Naive thymus-derived CD4-positive, alpha-beta T cell (primary cell): ENCODE measurements around the gene TAB2. TPM values are rescaled to one million over a fixed set of nuclear protein-coding genes. Genes with fewer than 3 reads are reported as not detected.

Experiments
- ATAC-seq: fragments of 150-1000 bp; cut with Tn5 transposase; 2 replicates; pipeline ENCODE4 v1.10.0; 2021; ENCODE audit warnings: mild to moderate bottlenecking, moderate library complexity
- CTCF ChIA-PET: fragments of 350-600 bp; sonication (Branson Sonifier 250); formaldehyde crosslinking; loops from one replicate; lab custom pipeline; 2021; ENCODE audit warnings: antibody characterized with exemption; lab: Charles Lee
- POLR2A ChIA-PET: fragments of 350-600 bp; sonication (Branson Sonifier 250); formaldehyde crosslinking; loops from one replicate; lab custom pipeline; 2021; ENCODE audit warnings: antibody characterized with exemption, inconsistent platforms; lab: Charles Lee
- DNase-seq, 9 donors: peaks; one replicate each; pipeline versions ENCODE4 v3.0.0 to v3.0.0-alpha.2; 2020 to 2022; ENCODE audit warnings: mixed read lengths in 1 of 9
- H3K27ac ChIP-seq: one replicate; pipeline ENCODE4 v1.7.0; 2013; ENCODE audit warnings: mild to moderate bottlenecking, low read depth, low read length, moderate library complexity
- H3K27me3 ChIP-seq, 2 donors: one replicate each; pipeline ENCODE4 v1.7.0; 2013; ENCODE audit warnings: low read length in 2 of 2, mild to moderate bottlenecking in 2 of 2, moderate library complexity in 2 of 2; ENCODE audit not compliant: control insufficient read depth in 2 of 2, insufficient read depth in 2 of 2
- H3K36me3 ChIP-seq, 3 experiments: 1 replicate in 2 of 3; 2 replicates in 1 of 3; pipeline ENCODE4 v1.7.0; 2013; ENCODE audit warnings: low read length in 3 of 3, mild to moderate bottlenecking in 3 of 3, moderate library complexity in 1 of 3; ENCODE audit not compliant: insufficient read depth in 3 of 3, control insufficient read depth in 2 of 3
- H3K4me1 ChIP-seq, 2 donors: one replicate each; pipeline ENCODE4 v1.7.0; 2013; ENCODE audit warnings: low read length in 2 of 2, mild to moderate bottlenecking in 2 of 2, moderate library complexity in 1 of 2; ENCODE audit not compliant: control insufficient read depth in 2 of 2, insufficient read depth in 2 of 2
- H3K4me3 ChIP-seq: 2 replicates; pipeline ENCODE4 v1.7.0; 2013; ENCODE audit warnings: mild to moderate bottlenecking, low read length
- H3K9me3 ChIP-seq, 3 experiments: 1 replicate in 2 of 3; 2 replicates in 1 of 3; pipeline ENCODE4 v1.7.0; 2013; ENCODE audit warnings: low read length in 3 of 3; ENCODE audit not compliant: control insufficient read depth in 2 of 3
- H3K27ac Mint-ChIP-seq, 9 donors: one replicate each; pipeline ENCODE4 v1.8.0; 2020 to 2022; ENCODE audit warnings: mixed read lengths in 9 of 9, mild to moderate bottlenecking in 8 of 9, moderate library complexity in 5 of 9, inconsistent platforms in 2 of 9
- H3K27me3 Mint-ChIP-seq, 5 donors: one replicate each; pipeline ENCODE4 v1.8.0; 2021 to 2022; ENCODE audit warnings: mixed read lengths in 5 of 5, mild to moderate bottlenecking in 1 of 5
- H3K36me3 Mint-ChIP-seq, 5 donors: one replicate each; pipeline ENCODE4 v1.8.0; 2020 to 2022; ENCODE audit warnings: mixed read lengths in 5 of 5, mild to moderate bottlenecking in 3 of 5, inconsistent platforms in 1 of 5
- H3K4me1 Mint-ChIP-seq, 7 donors: one replicate each; pipeline ENCODE4 v1.8.0; 2020 to 2022; ENCODE audit warnings: mixed read lengths in 7 of 7, mild to moderate bottlenecking in 3 of 7, inconsistent platforms in 1 of 7
- H3K4me3 Mint-ChIP-seq, 10 donors: one replicate each; pipeline ENCODE4 v1.8.0; 2020 to 2022; ENCODE audit warnings: mild to moderate bottlenecking in 10 of 10, mixed read lengths in 10 of 10, moderate library complexity in 6 of 10, inconsistent platforms in 2 of 10
- H3K9me3 Mint-ChIP-seq, 11 donors: one replicate each; pipeline ENCODE4 v1.8.0; 2020 to 2022; ENCODE audit warnings: mixed read lengths in 11 of 11, mild to moderate bottlenecking in 4 of 11, inconsistent platforms in 1 of 11, moderate library complexity in 1 of 11
- intact Hi-C, 2 donors: fragments of 100-400 bp; cut with micrococcal nuclease; formaldehyde crosslinking; loops; one replicate each; pipeline ENCODE4 v1.15.1; 2023
- polyA plus RNA-seq, 2 donors: library from polyadenylated mRNA; unstranded; fragments of 300-500 nt; fragmentation: Illumina TruSeq; gene quantifications; one replicate each; pipeline ENCODE4 v1.2.3, GENCODE V29; 2021
- total RNA-seq, 6 experiments: library from RNA in 5 of 6; stranded (reverse) in 5 of 6; gene quantifications; 1 replicate in 5 of 6; 2 replicates in 1 of 6; pipeline ENCODE4 v1.2.3 and lab custom pipeline; 2021 to 2026

The TAB2 gene
- total and polyA plus RNA-seq, 7 experiments from 2014 or later, result 15.7 to 234 (median 106) TPM

DNA sequence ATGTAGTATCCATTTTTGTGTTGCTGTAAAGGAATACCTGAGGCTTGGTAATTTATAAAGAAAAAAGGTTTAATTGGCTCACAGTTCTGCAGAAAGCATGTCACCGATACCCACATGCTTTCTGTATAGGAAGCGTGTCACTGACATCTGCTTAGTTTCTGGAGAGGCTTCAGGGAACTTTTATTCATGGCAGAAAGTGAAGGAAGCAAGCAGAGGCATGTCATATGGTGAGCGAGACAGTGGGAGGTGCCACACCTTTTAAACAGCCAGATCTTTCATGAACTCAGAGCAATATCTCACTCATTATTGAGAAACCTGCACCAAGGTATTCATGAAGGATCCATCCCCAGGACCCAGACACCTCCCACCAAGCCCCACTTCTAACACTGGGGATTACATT lies 86.0 kb downstream of the TAB2 start:
- intact Hi-C loops, result no loop called here
- Mint-ChIP-seq H3K36me3 (peaks cover 8 to 57% (median 49%) of the 10 kb centered on the region in 5 donors), H3K9me3 (peaks cover 0 to 2% (median 0%) of the 10 kb centered on the region in 11 donors), H3K4me3 (no peak overlapping the region), H3K27ac (peak overlapping the region in 5 of 9 donors; percentile 9 to 79 (median 50)), H3K27me3 (no peaks in the 10 kb centered on the region), H3K4me1 (peaks cover 0 to 46% (median 5%) of the 10 kb centered on the region in 7 donors)
- Histone ChIP-seq H3K4me1 (no peaks in the 10 kb centered on the region), H3K4me3 (no peak overlapping the region), H3K27ac (no peak overlapping the region), H3K36me3 (peaks cover 9 to 27% (median 23%) of the 10 kb centered on the region in 3 experiments), H3K9me3 (no peaks in the 10 kb centered on the region), H3K27me3 (no peaks in the 10 kb centered on the region)
- CTCF ChIA-PET, result no interaction called here
- no peak for ATAC-seq
- POLR2A ChIA-PET, result no interaction called here
- DNase-seq, result no peak

DNA sequence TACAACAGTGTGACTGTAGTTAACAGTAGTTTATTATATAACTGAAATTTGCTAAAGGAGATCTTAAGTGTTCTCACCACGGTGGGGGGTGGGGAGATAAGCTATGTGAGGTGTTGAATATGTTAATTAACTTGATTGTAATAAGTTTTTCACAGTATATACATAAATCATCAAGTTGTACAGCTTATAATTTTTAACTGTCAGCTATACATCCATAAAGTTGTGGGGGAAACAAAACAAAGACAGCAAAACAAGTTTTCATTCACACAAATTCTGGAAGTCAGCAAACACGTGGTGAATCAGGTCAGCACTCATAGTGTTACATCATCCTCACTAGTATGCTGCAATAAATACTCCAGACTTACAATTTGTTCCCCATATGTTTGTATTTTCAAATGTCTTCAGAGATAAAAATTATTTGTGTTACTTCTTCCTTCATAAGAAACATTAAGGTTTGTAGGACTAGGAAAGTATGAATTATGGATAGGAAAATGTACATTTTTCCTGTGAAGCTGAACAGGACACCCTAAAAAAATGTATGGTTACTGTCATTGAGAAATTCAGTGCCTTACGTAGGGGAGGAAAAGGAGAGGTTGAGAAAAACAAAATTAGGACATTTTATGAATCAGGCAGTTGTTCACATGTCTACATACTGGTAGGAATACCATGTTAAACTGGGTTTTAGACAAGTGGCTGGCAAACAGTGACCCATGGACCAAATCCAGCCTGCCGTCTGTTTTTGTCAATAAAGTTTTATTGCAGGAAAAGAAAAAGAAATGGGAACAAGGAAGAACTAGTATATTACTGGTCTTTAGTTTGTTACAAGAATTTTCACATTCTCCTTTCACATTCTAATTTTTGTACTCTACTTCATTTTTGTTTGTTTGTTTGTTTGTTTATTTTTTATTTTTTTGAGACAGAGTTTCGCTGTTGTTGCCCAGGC lies 88.6 kb downstream of the TAB2 start:
- Mint-ChIP-seq H3K36me3 (peaks cover 0 to 59% (median 40%) of the 10 kb centered on the region in 5 donors), H3K4me1 (peaks cover 0 to 51% (median 9%) of the 10 kb centered on the region in 7 donors), H3K27ac (peak overlapping the region in 7 of 9 donors; percentile 41 to 79 (median 48)), H3K27me3 (no peaks in the 10 kb centered on the region), H3K4me3 (no peak overlapping the region), H3K9me3 (peaks cover 0 to 2% (median 0%) of the 10 kb centered on the region in 11 donors)
- ATAC-seq (peak; percentile 49), DNase-seq (no peak)
- CTCF ChIA-PET, result no interaction called here
- intact Hi-C loops, result loop anchor here (2.0 to 5.0 kb wide), 2 partner anchors 13 to 69 kb away; no protein-coding TSS in a partner anchor
- H3K4me3 ChIP-seq, result no peak overlapping the region
- H3K4me1 ChIP-seq, result no peaks in the 10 kb centered on the region
- no peaks in the 10 kb centered on the region for H3K9me3 ChIP-seq
- POLR2A ChIA-PET, result interaction anchor here (0.6 kb wide), 2 partner anchors 12 to 45 kb away, joined by 3 read pairs; no protein-coding TSS in a partner anchor
- H3K27ac ChIP-seq, result no peak overlapping the region
- H3K36me3 ChIP-seq, result peaks cover 3 to 20% (median 12%) of the 10 kb centered on the region in 3 experiments
- no peaks in the 10 kb centered on the region for H3K27me3 ChIP-seq

DNA sequence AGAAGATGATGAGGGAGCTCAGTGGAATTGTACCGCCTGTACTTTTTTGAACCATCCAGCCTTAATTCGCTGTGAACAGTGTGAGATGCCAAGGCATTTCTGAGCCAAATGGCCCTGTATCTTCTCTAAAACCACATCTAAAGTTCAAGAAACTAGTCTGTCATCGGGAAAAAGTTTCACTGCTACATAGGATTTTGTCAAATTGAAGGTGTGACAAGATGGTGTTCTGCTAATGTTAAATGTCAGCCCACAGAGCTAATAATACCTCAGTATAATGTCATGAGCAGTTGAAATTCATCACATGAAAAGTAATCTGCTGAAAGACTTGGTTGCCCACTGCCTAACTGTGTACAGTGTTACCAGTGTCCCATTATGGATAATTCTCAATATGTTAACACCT lies 92.1 kb downstream of the TAB2 start:
- peak overlapping the region in 4 of 9 donors; percentile 13 to 56 (median 44) for H3K27ac Mint-ChIP-seq

DNA sequence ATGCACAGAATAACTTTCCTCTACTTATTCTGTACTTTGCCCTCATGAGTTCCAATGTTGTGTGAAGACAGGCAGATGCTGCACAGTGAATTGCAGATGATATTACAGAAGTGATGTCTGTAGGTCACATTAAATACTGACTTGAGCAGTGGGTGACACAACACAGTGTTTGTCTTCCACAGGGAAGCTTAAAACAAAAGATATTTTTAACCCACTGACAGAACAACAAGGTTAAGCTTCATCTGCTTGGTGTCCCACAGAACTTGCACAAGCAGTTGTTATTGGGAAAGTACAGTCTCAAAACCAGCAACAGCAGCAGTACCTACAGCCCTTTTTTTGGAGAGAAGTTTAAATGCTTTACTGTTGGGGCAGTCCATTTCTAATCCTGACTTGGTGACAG lies 93.0 kb downstream of the TAB2 start:
- Histone ChIP-seq H3K9me3 (no peaks in the 10 kb centered on the region), H3K27ac (no peak overlapping the region), H3K4me1 (no peaks in the 10 kb centered on the region), H3K27me3 (no peaks in the 10 kb centered on the region), H3K36me3 (peaks cover 0 to 11% (median 8%) of the 10 kb centered on the region in 3 experiments), H3K4me3 (no peak overlapping the region)
- ATAC-seq, result no peak
- Mint-ChIP-seq H3K36me3 (peaks cover 0 to 48% (median 19%) of the 10 kb centered on the region in 5 donors), H3K27me3 (no peaks in the 10 kb centered on the region), H3K4me1 (peaks cover 0 to 40% (median 5%) of the 10 kb centered on the region in 7 donors), H3K9me3 (peaks cover 0 to 7% (median under 1%) of the 10 kb centered on the region in 11 donors), H3K27ac (peak overlapping the region in 8 of 9 donors; percentile 9 to 57 (median 28)), H3K4me3 (no peak overlapping the region)
- intact Hi-C loops, result loop anchor here in 1 of 2 donors (2.0 kb wide), 1 partner anchor 16 kb away; no protein-coding TSS in a partner anchor
- DNase-seq, result no peak
- ChIA-PET CTCF (no interaction called here), POLR2A (interaction anchor here (1.0 kb wide), 1 partner anchor 13 kb away, joined by 4 read pairs; no protein-coding TSS in a partner anchor)

More for the DNA sequence above, 92.1 kb downstream of the TAB2 start:
- Mint-ChIP-seq H3K4me1 (peaks cover 0 to 44% (median 9%) of the 10 kb centered on the region in 7 donors), H3K9me3 (peaks cover 0 to under 1% (median 0%) of the 10 kb centered on the region in 11 donors), H3K4me3 (no peak overlapping the region), H3K36me3 (peaks cover 0 to 51% (median 21%) of the 10 kb centered on the region in 5 donors), H3K27me3 (no peaks in the 10 kb centered on the region)
- ATAC-seq, result no peak
- Histone ChIP-seq H3K4me1 (no peaks in the 10 kb centered on the region), H3K4me3 (no peak overlapping the region), H3K36me3 (peaks cover 0 to 14% (median 11%) of the 10 kb centered on the region in 3 experiments), H3K9me3 (no peaks in the 10 kb centered on the region), H3K27me3 (no peaks in the 10 kb centered on the region), H3K27ac (no peak overlapping the region)
- no peak for DNase-seq
- ChIA-PET CTCF (interaction anchor here (1.1 kb wide), 1 partner anchor 22 kb away, joined by 4 read pairs; no protein-coding TSS in a partner anchor), POLR2A (interaction anchor here (0.6 to 1.0 kb wide), 2 partner anchors 12 to 41 kb away, joined by 3 to 4 read pairs; no protein-coding TSS in a partner anchor)
- intact Hi-C loops, result loop anchor here in 1 of 2 donors (2.0 to 5.0 kb wide), 2 partner anchors 15 to 72 kb away; no protein-coding TSS in a partner anchor

DNA sequence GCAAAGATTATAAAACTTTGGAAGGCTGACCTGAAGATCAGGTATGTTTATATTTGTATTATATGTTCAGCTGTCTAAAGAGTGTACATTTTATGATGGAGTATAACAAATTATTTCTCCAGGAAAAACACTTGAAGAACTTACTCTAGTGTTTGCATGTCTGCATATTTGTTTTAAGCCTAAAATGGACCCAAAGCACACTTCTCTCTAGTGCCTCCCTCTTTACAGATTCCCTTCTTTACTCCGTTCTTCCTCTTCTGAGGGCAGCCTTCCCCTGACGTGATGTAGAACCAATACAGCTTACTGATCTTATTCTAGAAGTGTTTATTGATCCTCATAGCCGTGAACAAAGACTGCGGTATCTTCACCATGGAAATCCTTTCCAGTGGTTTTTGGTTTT lies 96.5 kb downstream of the TAB2 start:
- intact Hi-C loops, result no loop called here
- Histone ChIP-seq H3K27me3 (no peaks in the 10 kb centered on the region), H3K36me3 (peaks cover 0 to 11% (median 8%) of the 10 kb centered on the region in 3 experiments), H3K27ac (no peak overlapping the region), H3K9me3 (no peaks in the 10 kb centered on the region), H3K4me3 (no peak overlapping the region), H3K4me1 (no peaks in the 10 kb centered on the region)
- Mint-ChIP-seq H3K4me1 (peaks cover 0 to 47% (median 4%) of the 10 kb centered on the region in 7 donors), H3K27me3 (no peaks in the 10 kb centered on the region), H3K9me3 (peaks cover 0 to 23% (median 6%) of the 10 kb centered on the region in 11 donors), H3K36me3 (peaks cover 4 to 60% (median 18%) of the 10 kb centered on the region in 5 donors), H3K4me3 (peak overlapping the region in 1 of 10 donors; percentile 23), H3K27ac (peak overlapping the region in 5 of 9 donors; percentile 8 to 83 (median 56))
- ChIA-PET CTCF (interaction anchor here (1.1 to 1.3 kb wide), 2 partner anchors 28 to 87 kb away, joined by 3 read pairs; no protein-coding TSS in a partner anchor), POLR2A (interaction anchor here (0.6 kb wide), 1 partner anchor 37 kb away, joined by 3 read pairs; no protein-coding TSS in a partner anchor)
- DNase-seq (no peak), ATAC-seq (no peak)

DNA sequence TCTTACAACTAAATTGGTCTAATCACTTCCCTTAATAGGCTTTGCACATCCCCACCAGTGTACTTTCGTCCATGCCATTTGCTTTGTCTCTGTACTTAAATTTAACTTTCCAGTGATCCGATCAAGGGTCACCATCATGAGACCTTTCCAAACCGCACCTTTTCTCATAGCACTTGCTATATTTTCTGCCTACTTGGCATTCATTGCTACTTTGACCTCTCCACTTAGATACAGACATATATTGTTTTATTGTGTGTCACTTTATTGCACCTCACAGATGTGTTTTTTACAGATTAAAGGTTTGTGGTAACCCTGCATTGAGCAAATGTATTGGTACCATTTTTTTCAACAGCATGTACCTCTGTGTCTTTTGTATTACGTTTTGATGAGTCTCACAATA lies 97.3 kb downstream of the TAB2 start:
- no peak overlapping the region for H3K4me3 Mint-ChIP-seq
- ATAC-seq (no peak), DNase-seq (no peak)
- no peaks in the 10 kb centered on the region for H3K9me3 ChIP-seq
- H3K27ac Mint-ChIP-seq, result peak overlapping the region in 3 of 9 donors; percentile 8 to 83 (median 33)
- no peak overlapping the region for H3K4me3 ChIP-seq
- H3K27me3 ChIP-seq, result no peaks in the 10 kb centered on the region
- H3K27me3 Mint-ChIP-seq, result no peaks in the 10 kb centered on the region
- H3K36me3 Mint-ChIP-seq, result peaks cover 4 to 58% (median 18%) of the 10 kb centered on the region in 5 donors
- peaks cover 0 to 23% (median 6%) of the 10 kb centered on the region in 11 donors for H3K9me3 Mint-ChIP-seq
- ChIA-PET CTCF (interaction anchor here (1.1 kb wide), 1 partner anchor 29 kb away, joined by 3 read pairs; no protein-coding TSS in a partner anchor), POLR2A (no interaction called here)
- no peaks in the 10 kb centered on the region for H3K4me1 ChIP-seq
- peaks cover 0 to 9% (median 4%) of the 10 kb centered on the region in 3 experiments for H3K36me3 ChIP-seq
- intact Hi-C loops, result no loop called here
- H3K4me1 Mint-ChIP-seq, result peaks cover 0 to 47% (median 4%) of the 10 kb centered on the region in 7 donors
- H3K27ac ChIP-seq, result no peak overlapping the region
